NCI-H146 (cell line): ENCODE measurements around the gene DDX17.
"Not testable (repeated sequence)": the region's sequence is repeated elsewhere in the genome, so short reads cannot be mapped to it uniquely, and the experiment has no call there.

Experiments
- DNase-seq: peaks from one replicate; lab custom pipeline; 2025; lab: John Stamatoyannopoulos, UW

DDX17 gene

DNA sequence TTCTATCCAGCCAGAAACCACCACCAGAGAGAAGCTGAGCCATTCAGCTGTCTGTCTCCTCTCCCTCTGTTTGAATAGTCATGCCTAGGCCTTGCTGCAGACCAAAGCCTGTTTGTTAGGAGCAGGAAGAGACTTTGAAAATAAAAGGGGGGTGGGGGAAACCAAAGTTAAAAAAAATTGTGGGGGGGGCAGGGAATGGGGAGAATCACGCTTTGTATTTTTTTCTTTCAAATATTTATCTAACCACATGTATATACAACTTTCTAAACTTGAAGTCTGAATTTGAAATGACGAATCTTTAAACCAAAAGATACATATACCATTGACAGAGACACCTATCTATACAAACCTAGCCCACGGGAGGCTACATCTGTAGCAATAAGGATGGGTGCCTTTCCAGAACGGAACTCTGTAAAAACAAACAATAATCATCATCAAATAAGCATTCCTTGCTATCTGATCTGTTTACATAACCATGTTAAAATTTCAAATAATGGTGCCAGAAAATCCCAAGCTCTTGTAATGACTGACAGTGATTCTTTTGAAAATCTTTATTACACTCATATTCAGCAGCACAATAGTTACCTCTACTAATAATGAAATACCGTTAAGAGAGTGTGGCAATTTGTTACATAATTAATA lies 14.3 kb downstream of the DDX17 start:
- DNase-seq: no peak

DNA sequence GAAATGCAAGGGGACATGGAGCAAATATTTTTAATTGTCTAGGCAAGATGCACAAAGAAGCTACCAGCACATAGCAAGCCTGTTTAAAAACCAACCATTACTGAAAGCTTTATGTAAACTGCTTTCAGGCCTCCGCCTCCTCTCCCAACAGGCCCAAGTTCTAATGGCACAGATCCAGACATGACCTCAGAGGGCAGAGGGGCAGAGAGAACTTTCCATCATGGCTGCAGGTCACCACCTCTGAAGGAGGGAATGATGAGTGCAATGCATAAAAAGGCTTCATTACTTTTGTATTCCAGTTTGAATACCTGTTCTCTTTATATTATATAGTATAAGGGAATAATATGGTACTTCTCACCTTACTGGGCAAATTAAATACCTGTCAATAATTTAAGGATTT lies 15.2 kb downstream of the DDX17 start:
- DNase-seq: no peak

DNA sequence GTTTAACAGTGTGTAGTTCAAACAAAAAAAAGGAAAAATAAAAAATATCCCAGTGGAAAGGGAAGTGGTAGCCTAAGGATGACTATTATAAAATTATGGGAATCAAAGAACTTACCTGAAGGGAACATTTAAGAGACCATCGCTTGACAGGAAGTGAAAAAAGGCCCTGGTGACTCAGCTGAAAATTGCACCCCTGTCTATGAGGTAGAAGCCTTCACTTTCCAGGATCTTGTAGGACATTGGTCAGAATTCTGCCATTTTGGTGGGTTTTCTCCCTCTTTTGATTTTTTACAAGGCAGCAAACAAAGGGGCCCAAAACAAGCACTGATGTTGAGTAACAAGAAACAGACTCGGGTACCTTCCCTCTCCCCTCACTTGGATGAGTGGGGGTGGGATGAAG lies 15.6 kb downstream of the DDX17 start:
- DNase-seq: no peak

DNA sequence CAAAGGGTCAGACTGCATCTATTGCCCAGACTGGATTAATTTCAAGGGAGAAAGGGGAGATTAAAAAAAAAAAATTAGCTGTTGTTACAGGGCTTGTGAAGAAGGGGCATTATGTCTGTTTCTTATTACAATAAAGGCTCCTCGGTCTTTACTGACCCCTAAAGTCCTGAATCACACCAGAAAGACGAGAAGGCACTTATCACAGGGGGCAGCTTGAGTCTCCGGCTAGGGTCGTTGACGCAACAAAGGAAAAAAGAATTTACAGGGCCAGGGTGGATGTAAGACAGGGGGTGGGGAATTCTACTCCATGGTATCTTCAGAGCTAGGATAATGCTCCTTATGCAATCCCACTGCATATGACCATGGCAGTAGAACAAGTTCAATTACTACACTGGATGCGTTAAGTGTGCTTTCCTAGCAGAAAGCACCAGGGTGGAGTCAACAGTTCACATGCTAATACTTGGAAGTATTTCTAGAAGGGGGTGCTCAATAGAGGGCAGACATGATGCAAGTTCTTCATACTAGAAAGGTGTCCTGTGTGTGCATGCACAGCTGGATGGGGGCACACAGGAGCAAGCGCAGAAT lies 16.5 kb downstream of the DDX17 start:
- no peak for DNase-seq

DNA sequence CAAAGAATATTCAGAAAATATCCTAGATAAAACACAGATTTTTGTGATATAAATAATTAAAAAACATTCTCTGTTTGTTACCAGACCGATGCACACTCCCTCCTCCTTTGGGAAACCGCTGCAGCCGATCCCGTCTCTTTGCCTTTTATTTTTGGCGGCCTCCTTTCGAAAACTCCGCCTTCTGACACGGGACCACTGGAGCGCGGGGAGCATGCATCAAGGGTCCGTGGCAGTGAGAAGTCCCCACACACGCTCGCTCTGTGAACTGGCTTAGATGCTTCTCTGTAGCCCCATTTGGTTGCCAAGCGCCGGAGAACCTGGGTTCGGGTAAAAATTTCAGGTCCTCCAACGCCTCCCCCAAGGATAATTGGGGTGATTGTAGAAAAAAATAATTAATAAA lies 17.0 kb downstream of the DDX17 start:
- DNase-seq: no peak

DNA sequence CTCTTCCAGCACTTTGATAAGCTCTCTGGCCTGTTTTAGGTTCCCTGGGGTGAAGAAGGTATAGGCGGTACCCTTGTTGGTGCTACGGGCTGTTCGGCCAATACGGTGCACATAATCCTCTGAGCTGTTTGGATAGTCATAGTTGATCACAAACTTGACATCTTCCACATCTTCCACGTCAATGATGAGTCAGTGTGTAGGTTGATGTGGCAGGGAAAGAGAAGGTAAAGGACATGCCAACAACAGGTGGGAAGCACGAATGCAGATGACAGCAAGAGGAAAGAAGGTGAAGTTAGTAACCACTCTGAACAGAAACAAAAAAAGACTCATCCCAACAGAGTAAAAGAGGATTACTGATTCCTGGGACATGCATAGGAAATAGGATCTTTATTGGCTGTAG lies 18.2 kb downstream of the DDX17 start:
- DNase-seq: no peak

DNA sequence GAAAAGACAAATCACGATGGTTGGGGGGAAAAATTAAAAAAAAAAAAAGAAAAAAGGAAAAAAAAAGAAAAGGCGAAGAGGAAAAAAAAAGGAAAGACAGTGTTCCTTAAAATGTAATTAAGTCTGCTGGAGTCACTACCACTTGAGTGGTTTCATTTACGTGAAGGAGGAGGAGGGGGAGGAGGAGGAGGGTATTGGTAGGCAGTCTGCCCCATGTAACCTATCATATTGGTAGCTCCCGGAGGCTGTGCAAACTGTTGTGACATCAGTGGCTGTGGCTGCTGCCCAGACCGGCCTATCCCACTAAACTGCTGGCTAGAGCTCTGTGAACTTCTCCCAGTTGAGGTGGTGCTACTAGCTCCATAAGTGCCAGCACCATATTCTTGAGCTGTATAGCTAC lies 20.3 kb downstream of the DDX17 start:
- DNase-seq: no peak

DNA sequence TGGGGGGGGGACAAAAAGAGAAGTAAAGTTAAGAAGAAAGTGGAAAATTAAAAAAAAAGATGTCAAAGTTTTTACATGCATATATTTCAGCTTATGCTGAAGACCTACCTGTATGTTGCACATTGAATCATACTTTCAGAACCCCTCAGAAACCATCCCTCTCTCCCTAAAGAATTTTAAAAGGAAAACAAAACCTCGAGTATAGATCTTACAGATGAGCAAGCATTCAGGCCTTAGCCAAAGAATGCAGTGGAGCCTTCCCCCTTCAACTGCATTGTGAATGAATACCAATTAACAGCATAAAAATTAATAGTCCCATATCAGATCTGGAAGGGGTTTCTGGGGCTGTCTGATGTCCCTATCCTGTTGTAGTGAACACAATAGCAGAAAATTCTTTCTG lies 21.9 kb downstream of the DDX17 start:
- no peak for DNase-seq

DNA sequence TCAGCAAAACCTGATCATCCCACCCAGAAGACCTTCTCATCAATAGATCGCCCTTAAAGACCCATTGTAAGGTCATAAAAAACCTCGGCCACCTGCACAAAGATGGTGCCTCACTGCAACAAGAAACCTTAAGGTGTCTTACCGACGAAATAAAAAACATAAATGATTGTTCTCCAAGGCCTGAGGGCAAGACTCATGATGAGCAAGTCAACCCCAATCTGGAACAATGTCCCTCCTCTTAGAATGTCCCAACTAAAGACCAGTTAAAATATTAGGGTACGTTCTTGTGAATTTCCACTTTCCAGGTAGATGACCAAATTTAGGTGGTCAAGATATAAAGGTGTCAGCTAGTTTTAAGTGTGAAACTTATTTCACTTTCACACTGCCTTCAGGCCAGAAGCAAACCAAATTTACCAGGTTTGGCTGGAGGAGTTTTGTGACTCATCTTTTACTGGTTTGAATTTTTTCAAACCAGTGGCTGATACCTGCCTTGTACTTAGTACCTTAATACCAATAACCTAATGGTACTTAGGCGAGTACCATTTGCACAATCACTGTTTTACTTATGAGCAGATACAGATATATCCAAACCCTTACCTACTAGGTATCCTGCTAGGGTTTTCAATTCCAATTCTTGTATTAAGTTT lies 23.3 kb downstream of the DDX17 start:
- DNase-seq: no peak

DNA sequence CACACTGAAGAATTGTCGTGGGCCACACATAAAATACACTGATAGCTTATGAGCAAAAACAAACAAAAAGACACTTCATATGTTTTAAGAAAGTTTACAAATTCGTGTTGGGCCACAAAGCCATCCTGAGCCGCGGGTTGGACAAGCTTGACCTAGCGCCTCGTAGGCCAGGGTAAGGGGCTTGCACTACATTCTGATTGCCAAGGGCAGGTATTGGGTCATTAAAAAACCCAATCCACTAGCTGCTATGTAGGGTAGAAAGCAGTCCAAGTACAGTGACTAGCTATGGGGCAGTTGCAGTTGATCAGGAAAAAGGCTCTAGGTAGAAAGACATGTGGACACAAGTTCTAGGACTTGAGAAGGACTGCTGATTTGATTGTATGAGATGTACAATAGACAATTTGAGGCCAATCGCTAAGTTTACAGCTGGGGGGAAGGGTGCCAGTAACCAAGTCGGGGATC lies 24.2 kb downstream of the DDX17 start:
- no peak for DNase-seq

DNA sequence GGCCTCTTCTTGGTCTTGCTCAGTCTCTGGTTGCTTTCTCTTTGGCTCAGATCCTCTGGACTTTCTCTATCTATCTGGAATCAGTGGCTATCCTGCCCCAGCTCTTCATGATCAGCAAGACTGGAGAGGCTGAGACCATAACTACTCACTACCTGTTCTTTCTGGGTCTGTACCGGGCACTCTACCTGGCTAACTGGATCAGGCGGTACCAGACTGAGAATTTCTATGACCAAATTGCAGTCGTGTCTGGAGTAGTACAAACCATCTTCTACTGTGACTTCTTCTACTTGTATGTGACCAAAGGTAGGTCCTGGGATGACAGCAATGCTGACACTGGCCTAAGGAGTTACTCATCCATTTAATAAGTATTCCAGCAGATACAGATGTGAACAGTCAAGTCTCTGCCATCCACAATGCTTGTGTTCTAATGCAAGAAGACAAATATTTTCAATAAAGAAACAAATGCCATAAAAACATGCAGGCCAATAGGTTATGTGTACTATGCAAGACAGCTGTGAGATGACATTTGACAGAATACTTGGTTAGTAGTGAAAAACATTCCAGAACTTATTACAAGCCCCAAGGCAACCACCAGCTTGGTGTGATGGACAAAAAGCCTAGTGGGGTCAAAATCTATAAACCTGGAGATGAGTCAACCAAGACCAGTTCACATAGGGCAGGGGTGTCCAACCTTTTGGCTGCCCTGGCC lies 24.8 kb downstream of the DDX17 start:
- no peak for DNase-seq

DNA sequence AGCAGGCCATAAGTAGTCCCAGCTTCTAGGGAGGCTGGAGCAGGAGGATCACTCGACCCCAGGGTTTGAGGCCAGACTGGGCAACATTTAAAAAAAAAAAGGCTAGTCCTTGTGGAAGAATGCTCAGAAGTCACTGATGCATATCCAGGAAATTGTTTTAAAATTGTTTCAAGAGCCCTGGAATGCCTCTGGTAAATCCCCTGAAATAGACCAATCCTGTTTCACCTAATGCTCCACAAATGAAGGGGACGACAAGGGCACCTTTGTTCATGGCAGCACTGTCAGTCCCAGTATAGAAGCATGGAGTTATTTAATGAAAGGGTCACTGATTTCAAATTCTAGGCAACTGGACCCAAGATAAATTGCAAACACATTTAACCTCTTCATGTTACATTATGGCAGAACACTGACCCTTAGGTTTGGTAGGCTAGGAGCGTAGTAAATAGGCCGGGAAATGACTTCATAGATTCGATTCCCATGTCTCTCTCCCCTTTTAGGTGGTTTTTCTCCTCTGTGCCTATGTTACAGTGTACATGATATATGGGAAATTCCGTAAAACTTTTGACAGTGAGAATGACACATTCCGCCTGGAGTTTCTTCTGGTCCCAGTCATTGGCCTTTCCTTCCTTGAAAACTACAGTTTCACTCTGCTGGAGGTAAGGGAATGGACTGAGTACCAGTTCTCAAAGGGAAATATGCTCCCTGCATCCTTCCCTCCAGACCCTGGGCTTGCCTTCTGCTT lies 26.8 kb downstream of the DDX17 start:
- DNase-seq: no peak

DNA sequence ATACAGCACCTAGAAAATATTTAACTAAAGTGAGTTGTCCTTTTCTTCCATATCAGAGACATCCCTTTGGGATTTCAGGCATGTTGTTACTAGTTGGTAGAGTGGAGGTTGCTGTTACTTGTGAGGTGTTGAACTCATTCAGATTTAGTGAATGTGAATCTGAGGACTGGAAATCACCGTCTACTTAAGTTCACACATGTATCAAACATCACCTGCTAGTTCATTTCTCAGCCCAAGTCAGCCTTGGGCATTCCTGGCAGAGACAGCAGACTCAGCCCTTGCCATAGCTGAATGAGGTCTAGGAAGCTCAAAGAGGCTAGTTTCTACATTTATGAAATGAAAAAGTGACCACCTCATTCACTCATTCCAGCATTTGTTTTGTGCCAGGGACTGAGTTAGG lies 28.5 kb downstream of the DDX17 start:
- no peak for DNase-seq

DNA sequence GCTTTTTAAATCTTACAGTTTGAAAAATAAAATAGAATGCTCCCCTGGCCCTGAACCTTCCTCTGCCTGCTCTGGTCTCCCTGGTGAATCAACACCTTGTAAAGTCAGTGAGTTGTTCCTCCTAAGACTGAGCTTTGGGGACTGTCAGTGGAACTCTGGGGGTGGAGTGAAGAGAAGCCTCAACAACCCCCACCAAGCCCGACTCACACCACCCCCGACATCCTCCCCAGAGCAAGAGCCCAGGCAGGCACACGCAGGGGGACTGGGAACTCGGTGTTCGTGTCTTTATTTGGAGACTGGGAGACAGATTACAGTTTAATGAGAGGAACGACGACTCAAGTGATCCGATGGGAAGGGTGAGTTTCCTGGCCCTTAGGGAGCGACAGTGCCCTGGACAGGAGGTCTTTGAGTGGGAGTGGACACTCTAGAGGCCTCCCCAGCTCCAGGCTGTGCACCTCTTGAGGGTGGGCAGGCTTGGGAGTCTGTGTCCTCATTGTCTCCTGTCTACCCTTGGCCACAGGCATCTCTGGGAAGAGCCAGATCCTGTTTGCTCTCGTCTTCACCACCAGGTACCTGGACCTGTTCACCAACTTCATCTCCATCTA lies 32.0 kb downstream of the DDX17 start:
- DNase-seq: no peak

DNA sequence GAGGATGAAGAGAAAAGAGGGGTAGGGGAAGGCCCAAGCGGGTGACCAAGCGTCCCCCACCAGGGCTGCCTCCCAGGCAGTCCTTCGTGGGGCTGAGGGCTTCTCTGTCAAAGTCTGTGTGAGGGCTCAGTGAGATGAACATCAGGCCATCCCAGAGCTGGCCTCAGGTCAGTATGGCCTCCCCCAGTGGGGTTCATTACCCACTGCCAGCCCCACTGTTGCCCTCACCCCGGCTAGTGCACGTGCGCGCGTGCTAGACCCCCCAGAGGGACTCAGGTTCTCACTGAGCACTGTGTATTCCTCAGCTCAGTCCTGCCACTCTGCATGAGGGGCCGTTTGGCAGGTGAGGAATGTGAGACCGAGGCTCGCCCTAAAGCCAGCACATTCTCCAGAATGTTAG lies 34.9 kb downstream of the DDX17 start:
- no peak for DNase-seq

DNA sequence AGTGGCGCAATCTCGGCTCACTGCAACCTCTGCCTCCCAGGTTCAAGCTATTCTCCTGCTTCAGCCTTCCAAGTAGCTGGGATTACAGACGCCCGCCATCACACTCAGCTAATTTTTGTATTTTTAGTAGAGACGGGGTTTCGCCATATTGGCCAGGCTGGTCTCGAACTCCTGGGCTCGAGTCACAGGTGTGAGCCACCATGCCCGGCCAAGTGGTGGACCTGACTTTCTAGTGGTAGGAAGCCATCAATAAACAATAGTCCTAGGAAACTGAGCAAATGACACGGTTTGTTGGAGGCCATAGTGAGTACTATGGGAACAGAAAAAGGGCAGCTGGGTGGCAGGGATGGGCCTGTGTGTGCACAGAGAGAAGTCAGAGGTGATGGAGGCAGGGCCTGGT lies 35.9 kb downstream of the DDX17 start:
- DNase-seq: not testable (repeated sequence)

DNA sequence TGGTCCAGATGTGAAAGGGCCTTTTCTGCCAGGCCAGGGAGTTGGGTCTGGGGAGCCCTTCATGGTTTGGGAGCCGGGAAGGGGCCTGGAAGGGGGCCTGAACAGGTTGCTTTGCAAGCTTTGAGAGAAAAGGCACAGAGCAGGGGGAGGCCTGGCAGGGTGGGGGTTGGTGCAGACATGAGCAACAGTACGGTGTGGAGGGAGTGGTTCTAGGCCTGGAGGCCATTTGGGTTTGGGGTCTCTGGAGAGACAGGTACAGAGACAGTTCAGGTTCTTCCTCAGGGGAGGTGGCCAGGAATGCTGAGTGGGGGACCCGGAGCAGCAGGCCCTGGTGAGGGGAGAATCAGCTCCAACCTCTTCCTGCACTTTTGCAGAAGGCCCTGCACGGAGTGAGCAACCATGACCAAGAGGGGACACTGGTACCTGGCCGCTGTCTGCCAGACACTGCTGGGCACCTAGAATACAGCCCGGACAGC lies 36.8 kb downstream of the DDX17 start:
- no peak for DNase-seq

DNA sequence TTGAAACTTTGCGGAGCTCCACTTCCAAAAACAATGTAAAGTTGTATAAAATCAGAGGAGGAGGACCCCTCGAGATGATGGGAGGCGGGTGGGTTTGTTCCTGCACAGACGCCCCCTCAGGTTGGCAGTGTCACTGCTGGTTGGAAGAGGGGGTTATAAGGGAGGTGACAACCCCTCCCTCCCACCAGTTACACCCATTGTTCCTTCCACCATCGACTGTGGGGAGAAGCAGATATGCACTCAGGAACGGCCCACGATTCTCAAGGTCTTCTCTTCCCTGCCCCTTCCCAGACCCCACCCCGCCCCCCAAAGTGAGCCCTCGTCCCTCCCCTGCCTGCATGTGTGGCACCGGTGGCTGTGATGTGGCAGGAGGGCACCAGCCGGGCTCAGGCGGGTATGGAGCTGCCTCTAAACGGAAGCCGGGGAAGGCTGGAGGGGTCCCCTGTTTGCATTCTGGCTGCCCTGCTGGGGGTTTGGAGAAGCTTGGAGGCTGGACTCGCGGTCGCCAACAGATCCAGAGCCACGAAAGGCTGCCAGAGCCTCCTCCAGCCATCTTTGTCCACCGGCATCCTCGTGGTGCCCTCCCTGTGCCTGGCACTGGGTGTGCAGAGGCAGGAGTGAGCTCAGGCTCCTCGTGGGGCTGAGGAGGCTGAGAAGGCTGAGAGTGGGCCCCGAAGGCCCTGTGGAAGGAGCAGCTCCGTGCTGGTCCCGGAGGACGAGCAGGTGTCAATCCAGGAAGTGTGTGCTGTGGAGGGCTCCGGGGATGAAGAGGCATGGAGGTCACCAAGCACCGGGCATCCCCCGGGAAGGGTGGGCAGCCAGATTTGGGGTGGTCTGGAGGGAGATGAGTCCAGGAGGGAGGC lies 37.4 kb downstream of the DDX17 start:
- DNase-seq: no peak

DNA sequence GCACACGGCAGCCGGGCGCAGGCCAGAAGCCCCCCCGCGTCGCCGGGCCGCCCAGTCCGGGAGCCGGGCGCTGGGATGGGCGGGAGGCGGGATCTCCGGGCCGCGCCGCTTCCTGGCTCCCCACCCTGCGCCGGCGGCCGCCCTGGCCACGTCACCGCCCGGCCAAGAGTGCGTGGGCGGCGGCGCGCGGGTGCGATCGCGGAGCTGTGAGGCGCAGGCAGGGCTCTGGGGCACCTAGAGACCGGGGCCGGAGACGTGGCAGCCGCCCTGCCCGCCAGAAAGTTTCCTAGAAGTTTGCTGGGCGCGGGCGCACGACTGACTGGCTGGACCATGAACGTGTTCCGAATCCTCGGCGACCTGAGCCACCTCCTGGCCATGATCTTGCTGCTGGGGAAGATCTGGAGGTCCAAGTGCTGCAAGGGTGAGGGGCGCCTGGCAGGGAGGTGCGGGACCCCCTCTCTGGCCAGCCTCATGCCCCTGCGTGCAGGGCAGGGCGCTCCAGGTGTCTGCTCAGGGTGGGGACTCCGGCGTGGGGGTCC lies 38.1 kb downstream of the DDX17 start, which contains the start of gene KDELR3:
Gene KDELR3, plus strand, starts transcription at position 193 of the 539 bp plus-strand sequence. Its CDS starts 138 bp downstream, at position 331.
- DNase-seq: peak; percentile 8

DNA sequence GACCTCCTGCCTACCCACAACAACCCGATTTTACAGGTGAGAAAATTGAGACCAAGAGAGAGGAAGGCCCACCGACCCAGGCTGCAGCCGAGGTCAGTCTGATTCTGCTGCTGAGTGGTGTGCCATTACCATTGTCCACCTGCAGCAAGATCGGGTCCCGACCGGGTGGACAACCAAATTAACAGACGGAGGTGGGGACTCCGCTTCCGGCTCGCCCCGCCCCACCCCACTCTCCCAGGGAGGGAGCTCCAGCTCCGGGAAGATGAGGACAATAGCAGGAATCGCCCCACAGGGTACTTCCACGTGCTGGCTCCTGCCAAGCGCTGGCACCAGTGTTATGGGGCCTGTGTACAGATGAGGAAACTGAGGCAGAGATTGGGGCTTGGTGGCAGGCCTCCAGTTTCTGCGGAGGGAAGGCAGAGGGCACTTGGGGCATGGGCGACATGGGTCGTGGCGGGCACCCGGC lies 38.6 kb downstream of the DDX17 start:
- DNase-seq: peak; percentile 21
